Breast epithelium (tissue), 3 donors: ENCODE measurements around the gene SPATC1L.

Experiments used
- CTCF ChIP-seq, 3 donors: fragments of 450-650 bp; IDR thresholded peaks; one replicate each; pipeline ENCODE4 v1.5.1; 2016 to 2017; ENCODE audit warnings: antibody characterized with exemption in 3 of 3, mild to moderate bottlenecking in 3 of 3, moderate library complexity in 3 of 3
- POLR2A ChIP-seq: fragments of 450-650 bp; IDR thresholded peaks from one replicate; pipeline ENCODE4 v1.6.1; 2016; ENCODE audit warnings: antibody characterized with exemption, mild to moderate bottlenecking, moderate library complexity
- POLR2AphosphoS5 ChIP-seq, 3 donors: sonication (generic); formaldehyde crosslinking; IDR thresholded peaks; one replicate each; pipeline ENCODE4 v1.6.1; 2017; ENCODE audit warnings: antibody characterized with exemption in 3 of 3

GRCh38 chr21:46113497-46114176, 70.6 kb downstream of the SPATC1L start:
- TF ChIP-seq CTCF (IDR thresholded peaks at IDR 0.05) (no peak), POLR2AphosphoS5 (IDR thresholded peaks at IDR 0.05) (no peak), POLR2A (no peak)
